NCI-H69 (cell line): ENCODE results near the gene TBC1D2B.
"Not testable (repeated sequence)": the region's sequence is repeated elsewhere in the genome, so short reads cannot be mapped to it uniquely, and the experiment has no call there.

ENCODE experiments used
- DNase-seq: peaks from one replicate; lab custom pipeline; 2025; lab: John Stamatoyannopoulos, UW

The TBC1D2B gene

GRCh38 chr15:77987765-77988136 lies 89.8 kb downstream of the TBC1D2B start:
- peak; percentile 66 for DNase-seq

DNA sequence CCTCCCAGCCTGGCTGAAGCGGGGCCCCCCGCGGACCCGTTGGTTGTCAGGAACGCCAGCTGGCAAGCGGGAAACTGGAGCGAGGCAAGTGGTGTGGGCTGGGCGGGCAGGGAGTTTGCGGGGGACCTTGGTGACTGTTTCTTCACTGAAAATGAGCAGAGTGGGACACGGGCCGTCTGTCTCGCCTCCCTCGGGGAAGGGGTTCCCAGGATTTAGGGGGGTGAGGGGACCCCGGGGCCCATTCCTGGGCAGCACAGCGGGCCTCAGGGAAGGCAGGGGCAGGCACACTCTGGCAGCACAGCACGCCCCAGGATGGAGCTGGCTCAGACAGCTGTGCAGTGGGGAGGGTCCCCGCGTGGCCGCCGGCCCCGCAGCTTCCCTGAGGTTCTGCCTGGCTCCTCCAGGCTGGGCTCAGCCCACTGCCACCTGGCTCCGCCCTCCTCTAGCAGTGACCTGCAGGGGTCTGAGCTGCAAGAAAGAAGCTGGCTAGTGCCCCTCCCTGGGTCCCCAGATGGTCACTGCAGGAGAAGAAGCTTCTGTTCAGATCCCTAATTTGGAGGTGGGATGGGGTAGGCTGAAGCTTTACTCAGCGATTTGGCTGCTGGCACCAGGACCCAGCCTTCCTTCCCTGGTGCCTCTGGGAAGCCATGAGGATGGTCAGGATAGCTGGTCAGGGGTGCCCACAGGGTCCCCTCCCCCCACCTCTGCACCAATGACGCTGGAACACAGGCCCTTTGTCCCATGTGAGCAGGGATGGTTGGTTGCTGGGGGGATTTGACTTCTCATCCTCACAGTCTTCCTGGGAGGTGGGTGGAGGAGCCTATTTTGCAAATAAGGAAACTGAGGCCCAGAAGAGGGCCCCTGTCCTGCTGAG lies 90.4 kb downstream of the TBC1D2B start:
- DNase-seq, result peak; percentile 64

DNA sequence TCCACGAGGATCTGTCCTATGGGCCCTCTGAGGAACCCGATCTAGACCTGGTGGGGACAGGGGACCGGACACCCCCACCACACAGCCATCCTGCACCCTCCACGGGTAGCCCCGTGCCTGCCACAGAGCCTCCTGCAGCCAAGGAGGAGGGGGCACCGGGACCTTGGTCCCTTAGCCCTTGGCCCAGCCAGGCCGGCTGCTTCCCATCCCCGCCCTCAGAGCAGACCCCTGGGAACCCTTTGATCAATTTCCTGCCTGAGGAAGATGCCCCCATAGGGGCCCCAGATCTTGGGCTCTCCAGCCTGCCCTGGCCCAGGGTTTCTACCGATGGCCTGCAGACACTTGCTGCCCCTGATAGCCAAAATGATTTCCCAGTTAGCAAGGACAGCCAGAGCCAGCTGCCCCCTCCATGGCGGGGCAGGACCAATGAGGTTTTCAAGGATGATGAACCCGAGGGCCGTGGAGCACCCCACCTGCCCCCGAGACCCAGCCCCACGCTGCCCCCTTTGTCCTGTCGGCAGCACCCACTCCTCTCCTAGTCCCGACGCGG lies 91.5 kb downstream of the TBC1D2B start:
- no peak for DNase-seq

GRCh38 chr15:77985031-77985930 lies 92.2 kb downstream of the TBC1D2B start:
- DNase-seq, result peak; percentile 73

GRCh38 chr15:77984446-77984861 lies 93.1 kb downstream of the TBC1D2B start:
- DNase-seq, result no peak

DNA sequence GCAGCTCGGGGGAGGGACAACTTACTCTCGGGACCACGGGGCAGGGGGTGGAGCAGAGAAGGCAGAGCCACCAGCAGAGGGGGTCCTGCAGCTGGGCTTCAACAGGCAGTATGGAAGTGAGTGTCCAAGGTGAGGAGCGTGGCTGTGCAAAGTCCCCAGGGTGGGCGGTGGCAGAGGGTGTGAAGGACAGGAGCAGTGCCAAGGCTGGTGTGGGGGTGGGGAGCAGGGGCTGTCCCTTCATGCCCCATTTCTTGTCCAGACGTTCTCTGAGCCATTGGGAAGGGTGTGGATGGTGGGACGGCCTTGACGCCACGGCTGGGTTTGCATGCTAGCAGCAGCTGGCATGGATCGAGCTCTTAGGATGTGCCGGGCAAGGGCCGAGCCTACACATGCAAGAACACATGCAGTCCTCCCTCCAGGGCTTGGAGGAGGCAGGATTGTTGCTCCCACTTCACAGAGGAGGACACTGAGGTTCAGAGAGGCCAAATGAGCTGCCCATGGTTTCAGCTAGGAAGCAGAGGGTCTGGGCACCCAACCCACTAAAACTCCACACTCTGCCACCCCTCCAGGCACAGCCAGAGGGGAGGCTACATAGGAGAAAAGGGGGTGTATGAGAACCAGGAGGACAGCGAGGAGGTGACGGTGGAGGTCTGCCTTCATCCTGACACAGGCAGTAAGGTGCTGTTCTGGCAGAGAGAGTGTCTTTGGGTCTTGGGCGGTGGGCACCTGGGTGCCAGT lies 93.6 kb downstream of the TBC1D2B start:
- no peak for DNase-seq

DNA sequence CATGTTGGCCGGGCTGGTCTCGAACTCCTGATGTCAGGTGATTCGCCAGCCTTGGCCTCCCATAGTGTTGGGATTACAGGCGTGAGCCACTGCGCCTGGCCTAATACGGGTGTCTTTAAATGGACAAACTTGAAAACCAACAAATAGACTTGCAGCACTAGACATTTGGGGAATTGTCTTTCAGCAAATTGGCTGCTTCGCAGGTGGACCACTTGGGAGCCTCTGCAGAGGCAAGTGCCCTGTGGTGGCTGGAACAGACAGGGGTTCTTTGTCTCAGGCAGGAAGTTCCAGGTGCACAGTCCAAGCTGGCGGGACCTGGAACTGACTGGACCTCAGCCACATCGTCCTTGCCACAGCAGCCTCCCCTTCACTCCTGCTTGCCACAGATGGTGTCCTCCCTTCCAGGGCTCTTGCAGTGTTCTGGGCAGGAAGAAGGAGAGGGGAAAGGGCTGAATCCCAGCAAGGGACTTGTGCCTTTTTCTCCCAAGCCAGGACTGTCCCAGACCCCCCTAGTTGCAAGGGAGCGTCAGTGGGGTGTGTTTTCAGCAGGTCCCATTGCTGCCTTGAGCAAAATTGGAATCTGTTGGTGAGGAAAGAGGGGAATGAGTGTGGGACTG lies 94.3 kb downstream of the TBC1D2B start:
- no peak for DNase-seq

GRCh38 chr15:77982127-77982490 lies 95.4 kb downstream of the TBC1D2B start:
- DNase-seq, result no peak

DNA sequence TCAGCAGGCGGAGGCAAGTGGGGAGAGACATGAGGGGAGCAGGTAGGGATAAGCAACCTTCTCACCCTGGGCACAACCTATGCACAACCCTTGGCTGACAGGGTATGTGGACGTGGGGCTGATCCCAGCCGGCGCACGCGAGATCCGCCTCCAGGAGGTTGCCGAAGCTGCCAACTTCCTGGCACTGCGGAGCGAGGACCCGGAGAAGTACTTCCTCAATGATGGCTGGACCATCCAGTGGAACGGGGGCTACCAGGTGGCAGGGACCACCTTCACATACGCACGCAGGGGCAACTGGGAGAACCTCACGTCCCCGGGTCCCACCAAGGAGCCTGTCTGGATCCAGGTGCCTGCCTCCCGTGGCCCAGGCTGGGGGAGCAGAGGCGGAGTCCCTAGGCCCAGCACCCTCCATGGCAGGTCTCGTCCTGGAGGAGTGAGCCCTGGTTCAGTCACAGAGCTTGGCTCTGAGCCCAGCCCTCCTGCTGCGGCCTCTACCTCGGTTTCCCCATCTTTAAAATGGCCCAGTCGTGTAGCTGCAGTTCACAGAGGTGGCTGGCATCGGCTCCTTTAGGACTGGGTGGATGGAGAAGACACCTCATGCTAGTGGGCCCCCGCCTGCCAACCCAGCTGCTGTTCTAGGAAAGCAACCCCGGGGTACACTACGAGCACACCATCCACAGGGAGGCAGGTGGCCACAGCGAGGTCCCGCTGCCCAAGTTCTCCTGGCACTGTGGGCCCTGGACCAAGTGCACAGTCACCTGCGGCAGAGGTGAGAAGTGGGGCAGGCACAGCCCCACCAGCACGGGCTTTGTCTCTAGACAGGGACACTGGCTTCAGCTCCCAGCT lies 96.0 kb downstream of the TBC1D2B start:
- no peak for DNase-seq

DNA sequence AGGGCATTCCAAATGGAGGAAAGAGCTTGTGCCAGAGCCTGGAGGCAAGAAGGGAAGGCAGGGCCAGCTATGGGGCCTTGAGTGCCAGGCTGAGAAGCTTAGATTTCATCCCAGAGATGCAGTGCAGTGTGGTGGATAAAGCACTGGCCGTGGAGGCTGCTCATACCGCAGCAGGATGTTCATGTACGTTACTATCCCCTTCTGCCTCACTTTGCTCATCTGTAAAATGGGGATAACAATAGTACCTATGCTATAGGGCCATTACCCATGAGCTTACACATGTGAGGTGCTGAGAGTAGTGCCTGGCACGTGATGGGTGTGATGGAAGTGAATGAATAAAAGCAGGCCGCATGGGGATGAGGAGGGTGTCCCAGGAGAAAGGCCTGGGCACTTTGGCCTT lies 96.8 kb downstream of the TBC1D2B start:
- not testable (repeated sequence) for DNase-seq

DNA sequence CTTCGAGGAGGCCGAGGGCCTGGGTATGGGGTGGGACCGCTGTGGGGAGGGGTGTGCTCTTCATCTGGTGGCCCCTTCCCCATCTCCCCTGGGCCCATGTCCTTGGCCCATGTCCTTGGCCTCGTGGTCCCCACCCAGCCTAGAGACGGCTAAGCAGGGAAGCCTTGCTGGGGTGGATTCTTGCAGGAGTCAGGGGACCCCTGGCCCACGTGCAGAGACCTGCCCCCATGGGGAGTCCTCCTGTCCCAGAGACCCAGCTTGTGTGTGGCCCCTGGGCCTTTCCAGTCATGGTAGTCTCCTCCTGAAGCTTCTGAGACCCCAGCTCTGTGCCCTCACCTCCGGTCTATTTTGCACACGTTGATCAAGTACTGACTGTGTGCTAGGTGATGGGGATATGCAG lies 97.4 kb downstream of the TBC1D2B start:
- no peak for DNase-seq

DNA sequence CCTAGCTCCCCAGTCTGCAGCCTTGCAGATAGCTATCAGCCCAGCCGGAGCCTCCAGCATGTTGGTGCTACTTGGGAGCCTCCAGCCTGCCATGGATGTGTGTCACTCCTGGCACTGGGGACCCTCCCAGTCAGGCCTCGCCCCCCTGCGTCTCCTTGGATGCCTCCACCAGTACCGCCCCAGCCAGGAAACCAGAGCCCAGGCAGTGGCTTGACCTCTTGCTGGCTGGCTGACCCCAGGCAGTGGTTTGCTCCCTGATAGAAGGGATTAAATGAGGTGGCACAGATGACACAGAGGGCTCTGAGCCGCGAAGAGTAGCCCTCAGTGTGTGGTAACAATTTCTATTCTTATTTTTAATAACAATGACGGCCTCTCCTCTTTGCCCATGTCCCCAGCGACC lies 98.4 kb downstream of the TBC1D2B start:
- not testable (repeated sequence) for DNase-seq

DNA sequence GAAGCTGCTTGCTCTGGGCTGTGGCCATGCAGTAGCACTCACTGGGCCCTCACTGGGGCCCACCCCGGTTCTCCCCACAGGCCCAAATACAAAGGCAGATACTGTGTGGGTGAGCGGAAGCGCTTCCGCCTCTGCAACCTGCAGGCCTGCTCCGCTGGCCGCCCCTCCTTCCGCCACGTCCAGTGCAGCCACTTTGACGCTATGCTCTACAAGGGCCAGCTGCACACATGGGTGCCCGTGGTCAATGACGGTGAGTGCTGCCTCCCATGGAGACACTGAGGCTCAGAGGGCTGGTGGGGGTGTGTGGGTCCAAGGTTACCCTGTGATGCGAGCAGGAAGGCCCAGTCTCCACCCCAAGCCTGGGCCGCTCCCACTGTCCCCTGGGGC lies 98.8 kb downstream of the TBC1D2B start:
- not testable (repeated sequence) for DNase-seq

DNA sequence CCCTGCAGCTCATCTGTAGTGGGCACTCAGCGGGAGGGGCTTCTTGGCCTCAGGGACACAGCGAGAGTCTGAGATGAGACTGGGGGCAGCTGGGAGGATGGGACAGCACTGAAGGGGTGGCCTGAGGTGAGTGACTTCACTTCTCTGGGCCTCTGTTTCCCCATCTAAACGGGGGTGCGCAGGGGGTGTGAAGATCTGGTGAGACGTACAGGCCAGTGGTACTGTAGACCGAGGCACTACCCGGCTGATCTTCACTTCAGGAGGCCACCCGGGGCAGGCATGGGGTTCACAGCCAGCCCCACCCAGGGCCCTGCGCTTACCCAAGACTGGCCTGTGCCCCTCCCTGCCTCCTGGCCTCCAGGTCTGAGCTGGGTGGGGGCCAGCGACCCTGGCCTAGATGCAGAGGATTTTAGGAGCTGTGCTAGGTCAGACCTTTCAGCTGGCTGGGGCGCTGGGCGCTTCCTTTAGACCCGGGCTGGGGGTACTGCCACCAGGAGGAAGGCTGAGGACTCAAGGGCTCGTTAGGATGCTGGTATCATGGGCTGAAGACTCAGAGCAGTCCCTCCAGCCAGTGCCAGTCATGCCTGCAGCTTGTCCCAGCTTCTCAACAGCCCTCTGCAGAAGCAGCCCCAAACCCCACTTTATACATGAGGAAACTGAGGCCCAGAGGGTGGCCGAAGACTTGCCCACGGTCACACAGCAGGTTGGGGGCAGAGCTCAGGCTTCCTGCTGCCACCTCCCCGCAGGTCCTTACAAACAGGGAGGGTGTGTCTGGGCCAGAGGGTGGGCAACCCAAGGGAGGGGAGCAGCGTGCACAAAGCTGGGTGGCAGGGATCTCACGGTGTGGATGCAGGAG lies 99.4 kb downstream of the TBC1D2B start:
- DNase-seq, result not testable (repeated sequence)

GRCh38 chr15:77976760-77977525 lies 100.6 kb downstream of the TBC1D2B start:
- not testable (repeated sequence) for DNase-seq

DNA sequence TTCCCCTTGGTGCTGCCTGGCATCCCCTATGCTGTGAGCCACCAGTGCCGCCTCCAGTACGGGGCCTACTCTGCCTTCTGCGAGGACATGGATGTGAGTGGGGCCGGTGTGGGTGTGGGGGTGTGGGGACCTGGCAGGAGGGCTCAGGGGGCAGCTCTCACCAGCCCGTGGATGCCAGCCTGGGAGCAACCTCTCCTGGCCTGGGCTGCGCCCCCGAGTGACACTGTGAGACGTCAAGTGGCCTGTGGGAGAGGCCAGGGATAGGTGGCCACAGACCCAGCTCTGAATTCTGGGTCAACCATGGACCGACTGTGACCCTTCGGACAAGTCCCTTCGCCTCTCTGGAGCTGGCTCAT lies 101.4 kb downstream of the TBC1D2B start:
- not testable (repeated sequence) for DNase-seq

DNA sequence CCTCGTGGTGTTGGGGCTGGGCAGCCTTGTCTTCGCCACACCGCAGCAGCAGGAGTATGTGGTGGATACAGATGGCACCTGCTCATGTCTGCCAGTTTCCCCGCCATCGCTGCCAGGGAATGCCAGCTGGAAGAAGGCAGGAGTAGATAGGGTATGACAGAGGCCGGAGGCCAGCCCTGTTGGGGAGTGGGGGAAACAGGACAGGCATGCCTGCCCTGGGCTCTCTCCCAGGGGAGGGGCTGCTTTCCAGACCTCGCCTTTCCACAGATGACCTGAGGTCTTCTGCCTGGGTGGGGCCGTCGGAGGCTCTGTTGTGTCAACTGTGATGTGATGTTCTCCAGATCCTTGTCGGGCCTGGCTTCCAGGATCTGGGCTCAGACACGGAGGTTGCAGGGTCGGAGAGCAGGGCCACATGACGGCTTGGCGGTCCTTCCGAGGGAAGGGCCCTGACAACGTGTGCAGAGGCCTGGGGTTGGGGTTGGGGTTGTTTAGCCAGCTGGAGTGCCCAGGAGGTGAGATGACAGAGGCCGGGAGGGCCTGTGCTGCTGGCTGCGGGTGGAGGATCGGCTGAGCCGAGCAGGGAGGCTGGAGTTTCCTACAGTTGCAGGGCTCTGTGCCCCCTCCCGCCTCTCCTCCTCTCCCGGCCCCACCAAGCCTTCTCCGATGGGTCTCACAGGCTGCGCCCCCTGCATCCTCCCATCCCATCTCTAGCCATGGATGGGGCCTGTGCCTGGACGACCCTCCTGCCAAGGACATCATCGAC lies 102.0 kb downstream of the TBC1D2B start:
- DNase-seq, result no peak
